HG03565 (cell line): Measurements from ENCODE around the gene ASPHD2.
"Not testable (repeated sequence)": the region's sequence is repeated elsewhere in the genome, so short reads cannot be mapped to it uniquely, and the experiment has no call there.

Source experiments
- ATAC-seq: cut with Tn5 transposase; IDR thresholded peaks from one replicate; pipeline ENCODE4 v1.9.1; 2021; ENCODE audit warnings: mild to moderate bottlenecking, moderate library complexity; ENCODE audit not compliant: unreplicated experiment

ASPHD2 gene, protein sequence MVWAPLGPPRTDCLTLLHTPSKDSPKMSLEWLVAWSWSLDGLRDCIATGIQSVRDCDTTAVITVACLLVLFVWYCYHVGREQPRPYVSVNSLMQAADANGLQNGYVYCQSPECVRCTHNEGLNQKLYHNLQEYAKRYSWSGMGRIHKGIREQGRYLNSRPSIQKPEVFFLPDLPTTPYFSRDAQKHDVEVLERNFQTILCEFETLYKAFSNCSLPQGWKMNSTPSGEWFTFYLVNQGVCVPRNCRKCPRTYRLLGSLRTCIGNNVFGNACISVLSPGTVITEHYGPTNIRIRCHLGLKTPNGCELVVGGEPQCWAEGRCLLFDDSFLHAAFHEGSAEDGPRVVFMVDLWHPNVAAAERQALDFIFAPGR

DNA sequence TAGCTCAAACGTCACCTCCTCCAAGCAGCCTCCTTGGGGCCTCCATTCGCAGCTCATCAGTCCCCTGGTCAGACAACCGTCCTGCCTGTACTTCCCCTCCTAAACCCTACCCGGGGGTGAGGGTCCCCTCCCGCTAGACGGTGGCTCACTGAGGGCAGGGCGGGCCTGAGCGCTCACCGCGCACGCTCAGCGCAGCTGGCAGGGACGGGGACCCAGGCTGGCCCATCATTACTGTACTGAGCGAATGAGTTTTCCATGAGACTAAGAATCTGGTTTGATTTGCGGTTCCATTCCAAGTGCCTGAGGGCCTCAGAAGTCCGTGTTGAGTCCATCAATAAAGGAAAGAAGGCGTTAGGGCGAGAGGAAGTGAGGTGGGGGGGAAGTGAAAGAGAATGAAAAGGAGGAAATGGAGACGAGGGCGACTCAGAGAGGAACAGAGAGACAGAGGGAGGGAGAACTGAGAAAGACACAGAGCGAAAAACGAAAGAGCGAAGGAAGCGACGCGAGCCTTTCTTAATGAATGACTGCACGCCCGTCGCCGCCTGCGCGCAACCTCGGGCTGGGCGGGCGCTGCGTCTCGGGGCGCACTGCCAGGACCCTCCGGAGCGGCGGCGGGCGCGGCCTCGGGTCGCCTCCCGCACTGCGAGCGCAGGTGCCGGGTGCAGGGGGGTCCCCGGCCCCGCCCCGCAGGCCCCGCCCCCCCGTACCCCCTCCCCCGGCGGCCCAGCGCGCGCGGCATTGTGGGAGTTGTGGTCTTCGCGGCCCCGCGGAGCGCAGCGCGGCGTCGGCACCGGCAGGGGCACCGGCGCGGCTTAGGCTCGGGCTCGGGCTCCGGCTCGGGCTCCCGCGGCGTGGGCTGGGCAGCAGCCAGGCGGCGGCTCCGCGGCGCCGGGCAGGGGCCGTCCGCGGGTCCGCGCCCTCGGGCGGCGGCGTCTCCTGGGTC lies at the start of gene ASPHD2:
TSS of gene ASPHD2 (plus strand) at position 746 of the 943 bp plus-strand sequence. CDS start 4,356 bp downstream, outside the sequence.
- peak; percentile 57 for ATAC-seq

DNA sequence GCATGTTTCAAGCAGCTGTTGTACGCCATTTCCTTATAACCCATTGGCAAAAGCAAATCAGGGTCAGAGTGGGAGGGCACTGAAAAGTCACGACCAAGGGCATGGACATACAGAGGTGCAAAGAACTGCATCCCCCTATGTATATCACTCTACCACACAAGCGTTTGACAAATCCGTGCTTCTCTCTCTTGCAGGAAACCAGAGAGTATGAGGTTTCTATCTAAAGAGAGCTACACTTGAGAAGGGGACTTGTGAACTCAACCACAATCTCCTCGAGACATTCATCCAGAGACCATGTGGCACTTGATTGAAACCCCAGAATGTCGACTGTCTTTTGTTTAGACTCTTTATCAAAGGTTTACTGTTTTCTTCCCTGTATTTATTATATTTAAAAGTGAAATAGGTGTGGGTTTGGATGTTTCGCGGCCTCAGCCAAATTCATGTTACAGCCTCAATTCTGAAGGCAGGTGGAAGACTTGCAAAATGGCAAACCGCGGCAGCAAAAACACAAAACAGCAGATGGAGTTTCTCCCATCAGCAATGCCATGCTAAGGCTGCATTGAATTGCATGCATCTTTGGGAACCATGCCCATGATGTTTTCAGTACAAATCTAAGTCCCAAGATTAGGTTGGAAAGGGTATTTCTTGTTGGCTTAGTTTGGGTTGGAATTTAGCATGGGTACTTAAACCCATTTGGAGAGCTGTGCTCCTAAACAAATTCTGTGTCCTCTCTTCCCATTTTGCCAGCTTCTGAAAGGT lies 48.8 kb upstream of the ASPHD2 start:
- ATAC-seq, result no peak

DNA sequence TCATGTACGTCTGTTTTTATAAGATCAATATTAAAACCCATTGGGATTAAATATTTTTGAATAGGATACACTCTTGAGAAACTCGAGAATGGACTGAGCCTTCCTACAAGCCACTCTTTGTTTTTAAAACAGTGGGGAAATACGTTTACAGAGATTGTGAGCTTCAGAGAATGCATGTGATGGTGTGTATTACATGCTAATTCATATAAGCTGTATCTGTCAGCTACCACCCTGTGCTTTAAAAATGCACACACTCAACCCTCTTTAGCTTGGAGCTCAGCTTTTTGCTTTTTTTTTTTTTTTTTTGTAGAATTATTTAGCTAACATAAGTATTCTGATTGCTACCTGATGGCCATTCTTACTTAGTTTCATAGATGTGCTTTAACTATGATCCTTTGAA lies 46.3 kb upstream of the ASPHD2 start:
- no peak for ATAC-seq

DNA sequence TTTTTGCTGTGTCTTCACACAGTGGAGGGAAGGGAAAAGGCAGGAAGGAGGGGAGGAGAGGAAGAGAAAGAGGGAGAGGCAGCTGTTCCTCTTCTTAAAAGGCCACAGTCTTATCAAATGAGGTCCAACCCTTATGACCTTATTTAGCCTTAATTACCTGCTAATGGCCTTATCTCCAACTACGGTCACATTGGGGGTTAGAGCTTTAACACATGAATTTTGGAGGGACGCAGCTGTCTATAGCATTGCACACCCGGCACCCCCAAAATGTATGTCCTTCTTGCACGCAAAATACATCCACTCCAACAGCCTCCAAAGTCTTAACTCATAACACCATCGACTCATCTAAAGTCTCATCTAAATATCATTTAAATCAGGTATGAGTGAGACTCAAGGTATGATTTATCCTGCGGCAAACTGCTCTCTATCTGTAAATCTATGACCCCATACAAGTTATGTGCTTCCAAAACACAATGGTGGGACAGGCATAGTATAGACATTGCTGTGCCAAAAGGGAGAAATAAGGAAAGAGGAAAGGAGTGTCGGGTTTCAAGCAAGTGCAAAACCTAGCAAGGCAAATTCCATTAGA lies 45.0 kb upstream of the ASPHD2 start:
- ATAC-seq, result no peak

DNA sequence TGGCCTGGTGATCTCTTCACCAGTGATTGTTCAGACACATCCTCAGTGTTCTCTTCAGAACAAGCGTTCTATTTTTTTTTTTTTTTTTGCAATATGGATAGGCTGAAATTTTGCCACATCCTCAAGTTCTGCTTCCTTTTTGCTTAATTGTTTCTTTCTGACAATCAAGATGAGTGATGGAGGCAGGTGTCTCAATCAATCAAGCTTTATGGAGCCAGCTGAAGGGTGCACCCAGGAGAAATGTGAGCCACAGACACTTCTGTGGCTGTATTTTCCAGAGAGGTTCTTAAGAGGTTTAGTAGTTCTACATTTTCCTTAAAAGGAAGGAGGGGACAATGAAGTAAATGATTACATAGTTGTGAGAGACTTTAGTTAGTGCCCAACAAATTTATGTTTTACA lies 43.9 kb upstream of the ASPHD2 start:
- no peak for ATAC-seq

DNA sequence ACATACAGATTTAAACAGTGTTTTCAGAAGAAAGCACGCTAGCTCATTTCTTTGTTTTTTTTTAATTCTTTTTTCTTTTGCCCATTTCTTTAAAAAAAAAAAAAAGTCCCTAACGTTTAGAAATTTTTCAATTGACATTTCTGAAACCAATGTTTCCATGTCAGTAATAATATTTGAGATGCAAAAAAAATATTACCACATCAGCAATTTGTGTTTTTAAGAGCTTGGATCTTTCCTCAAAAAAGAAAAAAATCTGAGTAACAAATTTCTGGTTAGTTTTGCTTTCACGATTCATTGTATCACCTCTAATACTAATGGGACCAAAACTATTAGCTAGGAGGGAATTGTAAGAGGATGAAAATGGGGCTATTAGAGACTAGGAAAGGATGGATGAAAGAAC lies 39.9 kb upstream of the ASPHD2 start:
- ATAC-seq, result no peak

DNA sequence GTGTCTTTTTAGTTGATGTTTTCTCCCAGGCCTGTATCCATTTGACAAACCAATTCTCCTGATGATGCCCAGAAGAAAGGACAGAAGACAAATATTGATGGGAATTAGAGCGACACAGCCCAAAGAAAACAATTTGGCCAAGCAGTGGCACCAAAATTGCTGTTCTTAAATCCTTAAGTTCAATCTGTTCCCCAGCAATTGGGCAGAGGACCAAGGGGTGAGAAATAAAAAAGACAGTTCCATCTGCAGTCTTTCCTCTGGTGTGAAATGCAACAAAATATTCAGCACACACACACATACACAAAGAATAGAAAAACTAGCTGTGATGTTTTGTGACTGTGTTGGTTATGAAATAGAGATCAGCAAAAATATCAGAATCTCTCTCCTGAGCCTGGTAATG lies 38.0 kb upstream of the ASPHD2 start:
- no peak for ATAC-seq

DNA sequence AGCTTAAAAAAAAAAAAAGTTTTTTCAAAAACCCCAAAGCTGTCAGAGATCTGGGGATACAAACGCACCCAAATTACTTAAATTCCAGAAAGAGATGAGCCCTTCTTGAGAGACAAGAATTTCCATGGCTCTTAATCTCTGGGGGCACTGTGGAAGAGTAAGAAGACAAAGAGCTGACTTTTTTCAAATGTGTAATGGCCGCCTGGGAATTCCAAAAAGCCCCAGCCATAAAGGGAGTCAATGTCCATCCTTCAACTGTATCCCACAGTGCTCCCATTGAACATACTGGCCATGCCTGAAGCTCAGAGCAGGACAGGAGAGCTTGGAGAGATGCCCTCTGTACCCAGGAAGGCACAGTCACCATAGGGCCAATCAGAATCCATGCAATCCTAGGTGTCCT lies 37.4 kb upstream of the ASPHD2 start:
- no peak for ATAC-seq

DNA sequence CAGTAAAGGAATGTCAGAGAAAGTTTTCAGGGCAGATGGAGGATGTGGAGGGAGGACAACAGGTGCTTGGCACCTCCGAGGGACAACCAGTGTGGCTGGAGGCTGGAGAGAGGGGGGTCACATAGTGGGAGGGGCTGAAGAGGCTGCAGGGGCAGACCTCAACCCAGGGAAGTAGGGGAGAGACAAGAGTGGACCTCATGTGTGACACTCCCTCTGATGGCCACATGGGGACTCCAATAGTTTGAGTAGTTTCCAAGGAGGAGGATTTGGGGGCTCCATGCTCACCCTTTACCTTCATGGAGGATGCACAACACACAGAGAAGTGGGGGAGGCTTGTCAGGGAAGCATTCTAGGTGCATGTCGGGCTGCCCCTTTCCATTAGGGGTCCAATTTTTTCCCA lies 35.1 kb upstream of the ASPHD2 start:
- no peak for ATAC-seq

DNA sequence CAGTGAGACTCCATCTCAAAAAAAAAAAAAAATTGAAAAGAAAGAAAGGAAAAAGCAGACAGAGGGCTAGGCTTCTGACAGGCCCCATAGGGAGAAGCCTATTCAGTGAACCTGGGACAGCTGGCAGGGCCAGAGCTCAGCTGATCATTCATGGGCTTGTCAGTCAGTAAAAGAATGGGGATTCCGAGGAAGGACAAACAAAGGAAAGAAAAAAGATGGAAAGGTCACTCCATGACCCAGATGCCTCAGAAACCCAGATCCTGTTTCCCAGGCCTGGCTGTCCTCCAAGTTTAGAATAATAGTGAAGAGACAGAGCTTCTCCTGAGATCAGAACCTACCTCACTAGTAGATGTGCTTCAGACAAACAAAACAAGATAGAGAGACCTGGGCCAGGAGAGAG lies 34.3 kb upstream of the ASPHD2 start:
- no peak for ATAC-seq

DNA sequence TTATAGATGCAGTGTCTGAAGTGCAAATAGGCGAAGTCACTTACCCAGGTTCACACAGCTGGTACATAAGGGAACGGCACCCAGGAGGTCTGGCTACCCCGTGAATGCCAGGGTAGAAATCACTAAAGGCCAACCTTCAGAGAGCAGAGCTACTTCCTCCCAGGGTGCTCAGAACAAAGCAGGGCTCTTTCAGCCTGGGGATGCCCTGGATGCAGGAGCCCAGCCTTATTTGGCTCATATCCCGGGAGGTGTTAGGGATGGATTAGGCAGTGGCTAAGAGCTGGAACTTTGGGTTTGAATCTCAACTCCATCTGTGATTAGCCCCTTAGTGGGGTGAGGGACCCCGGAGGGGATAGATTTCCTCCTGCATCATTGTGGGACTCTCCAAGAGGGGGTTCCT lies 33.1 kb upstream of the ASPHD2 start:
- no peak for ATAC-seq

DNA sequence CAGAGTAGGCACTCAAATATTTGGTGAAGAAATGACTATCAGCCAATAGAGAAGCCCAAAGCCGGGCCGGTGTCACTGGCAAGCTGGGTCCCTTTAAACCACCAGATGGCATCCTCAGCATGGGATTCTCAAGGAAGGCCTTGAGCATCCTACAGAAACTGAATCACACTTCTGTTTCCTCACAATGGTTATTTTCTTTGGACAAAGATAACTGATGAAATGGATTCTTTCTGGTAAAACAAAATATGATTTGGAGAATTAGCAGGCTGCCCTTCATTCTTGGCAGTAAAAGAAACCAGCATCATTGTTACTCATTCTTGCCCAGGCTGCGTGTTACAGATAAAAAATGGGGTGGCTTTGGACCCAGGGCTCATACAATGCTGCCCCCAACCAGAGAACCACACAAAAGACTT lies 30.3 kb upstream of the ASPHD2 start:
- no peak for ATAC-seq

DNA sequence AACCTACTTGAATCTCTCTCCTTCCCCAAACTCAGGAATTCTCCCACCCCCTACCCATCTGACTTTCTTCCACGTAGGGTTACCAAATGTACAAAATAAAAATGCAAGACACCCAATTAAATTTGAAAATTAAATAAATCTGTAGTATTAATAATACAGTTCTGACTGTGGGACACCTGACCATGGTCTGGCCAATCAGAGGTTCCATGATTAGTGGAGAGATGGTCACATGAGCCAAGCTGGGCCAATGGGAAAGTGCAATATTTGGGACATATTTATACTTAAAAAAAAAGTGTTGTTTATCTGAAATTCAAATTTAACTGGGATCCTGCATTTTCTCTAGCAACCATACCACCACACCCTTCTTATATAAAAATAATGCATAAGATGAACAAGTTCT lies 29.8 kb upstream of the ASPHD2 start:
- no peak for ATAC-seq

DNA sequence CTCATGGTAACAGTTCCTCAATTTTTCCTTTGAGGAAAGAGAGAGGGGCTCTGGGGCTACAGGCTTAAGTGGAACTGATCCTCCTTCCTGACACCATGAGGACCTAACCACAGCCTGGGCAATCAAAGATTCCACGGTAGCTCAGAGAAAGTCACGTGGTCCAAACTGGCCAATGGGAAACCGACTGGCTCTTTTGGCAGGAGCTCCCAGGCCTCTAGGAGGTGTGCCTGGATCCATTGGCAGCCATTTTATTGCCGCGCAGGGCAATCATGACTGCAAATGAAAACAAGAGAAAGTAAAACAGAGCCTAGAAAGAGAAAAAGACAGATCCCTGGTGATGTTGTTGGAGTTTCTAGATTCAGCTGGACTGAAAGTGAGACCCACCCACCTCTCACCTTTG lies 27.3 kb upstream of the ASPHD2 start:
- no peak for ATAC-seq

DNA sequence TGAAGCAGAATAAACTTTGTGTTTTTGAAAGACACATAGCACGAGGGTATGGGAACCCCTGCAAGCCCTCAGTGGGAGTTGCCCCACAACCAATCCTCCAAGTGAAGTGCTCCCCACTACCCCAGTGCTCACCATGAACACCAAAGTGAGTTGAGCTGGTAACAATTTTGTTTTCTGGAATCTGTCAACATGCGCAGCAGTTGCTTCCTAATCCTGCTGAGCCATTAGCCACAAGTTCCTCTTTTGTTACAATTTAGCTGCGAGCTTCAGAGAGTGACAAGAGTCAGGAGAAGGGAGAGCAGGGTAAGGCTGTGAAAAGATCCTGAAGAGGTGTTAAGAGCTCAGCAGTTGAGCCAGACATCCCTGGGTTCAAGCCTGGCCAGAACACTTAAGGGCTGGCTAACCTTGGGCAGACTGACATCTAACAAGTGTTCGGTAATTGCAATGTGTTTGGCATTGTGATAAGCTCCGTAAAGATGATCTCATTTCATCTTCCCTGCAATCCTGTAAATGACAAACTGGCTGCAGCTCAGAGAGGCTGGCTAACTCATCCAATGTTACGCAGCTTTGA lies 24.1 kb upstream of the ASPHD2 start:
- no peak for ATAC-seq

DNA sequence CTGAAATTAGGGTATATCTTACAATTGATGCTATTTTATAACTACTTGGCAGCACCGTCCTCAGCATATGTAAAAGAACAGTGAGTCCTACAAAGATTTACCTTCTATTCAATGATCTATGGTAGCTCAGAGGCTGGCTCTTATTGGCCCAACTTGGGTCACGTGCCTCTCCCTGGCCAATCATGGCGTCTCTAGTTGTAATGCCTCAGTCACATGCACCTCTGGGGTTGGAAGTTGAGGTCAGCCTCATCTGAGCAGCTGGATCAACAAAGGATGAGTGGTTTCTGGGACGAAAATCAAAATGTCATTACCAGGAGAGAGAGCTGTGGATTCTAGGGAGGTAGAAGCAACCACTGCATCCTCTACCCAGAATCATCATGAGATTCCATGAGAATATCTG lies 22.9 kb upstream of the ASPHD2 start:
- no peak for ATAC-seq

DNA sequence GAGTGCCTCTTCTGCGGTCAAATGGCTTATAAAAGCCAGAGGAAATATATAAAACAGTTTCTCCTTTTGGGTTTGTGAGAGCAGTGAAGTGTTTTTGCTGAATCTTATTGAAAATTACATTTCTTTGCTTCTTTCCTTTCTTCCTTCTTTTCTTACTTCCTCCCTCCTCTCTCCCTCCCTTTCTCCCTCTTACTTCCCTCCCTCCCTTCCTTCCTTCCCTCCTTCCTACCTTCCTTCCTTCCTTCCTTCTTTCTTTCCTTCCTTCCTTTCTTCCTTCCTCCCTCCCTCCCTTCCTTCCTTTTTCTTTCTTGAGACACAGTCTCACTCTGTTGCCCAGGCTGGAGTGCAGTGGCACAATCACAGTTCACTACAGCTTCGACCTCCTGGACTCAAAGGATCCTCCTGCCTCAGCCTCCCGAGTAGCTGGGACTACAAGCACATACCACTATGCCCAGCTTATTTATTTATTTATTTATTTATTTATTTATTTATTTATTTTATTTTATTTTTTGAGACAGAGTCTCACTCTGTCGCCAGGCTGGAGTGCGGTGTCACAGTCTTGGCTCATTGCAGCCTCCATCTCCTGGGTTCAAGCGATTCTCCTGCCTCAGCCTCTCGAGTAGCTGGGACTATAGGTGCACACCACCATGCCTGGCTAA lies 20.4 kb upstream of the ASPHD2 start:
- not testable (repeated sequence) for ATAC-seq

DNA sequence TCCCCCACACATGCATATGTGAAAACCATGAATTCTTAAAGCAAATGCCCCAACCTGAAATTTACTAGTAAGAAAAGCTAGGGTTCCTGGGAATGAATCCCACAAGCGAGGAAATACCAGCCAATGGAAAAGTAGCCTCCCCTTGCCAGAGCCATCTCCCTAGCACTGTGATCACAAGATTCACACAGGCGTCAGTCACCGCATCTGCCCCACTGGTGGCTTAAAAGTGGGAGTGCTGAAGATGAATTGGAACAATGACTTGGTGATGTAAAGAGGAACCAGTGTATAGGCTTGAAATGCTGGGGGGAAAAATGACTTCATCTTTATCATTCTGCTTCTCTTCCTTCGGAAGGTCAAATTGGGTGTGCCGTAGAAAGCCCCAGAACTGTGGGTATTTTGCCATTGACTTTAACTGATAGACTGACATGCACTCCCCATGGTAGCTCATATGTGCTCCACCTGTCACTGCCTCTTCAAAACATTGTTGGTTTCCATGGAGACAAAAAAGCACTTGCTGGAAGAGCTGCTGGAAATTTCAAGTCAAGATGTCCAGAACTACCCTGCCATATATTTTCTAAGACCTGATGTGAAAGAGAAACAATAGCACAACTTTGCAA lies 19.2 kb upstream of the ASPHD2 start:
- no peak for ATAC-seq

DNA sequence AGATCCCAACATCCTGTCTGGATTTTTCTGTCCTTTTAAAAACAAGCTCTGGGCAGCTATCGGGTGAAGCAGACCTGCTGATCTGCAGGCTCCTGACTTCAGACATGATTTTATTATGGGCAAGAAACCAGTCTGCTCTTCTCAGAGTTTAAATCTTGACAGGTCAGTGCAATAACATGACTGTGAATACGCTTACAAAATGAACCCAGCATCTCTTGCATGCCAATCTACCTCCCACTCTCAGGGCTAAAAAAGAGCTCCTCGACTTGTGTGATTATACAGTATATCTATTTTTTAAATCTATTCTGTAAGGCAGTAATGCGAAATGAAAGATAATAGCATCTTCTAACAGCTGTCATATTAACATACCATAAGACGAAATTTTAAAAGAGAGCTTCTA lies 18.7 kb upstream of the ASPHD2 start:
- no peak for ATAC-seq

DNA sequence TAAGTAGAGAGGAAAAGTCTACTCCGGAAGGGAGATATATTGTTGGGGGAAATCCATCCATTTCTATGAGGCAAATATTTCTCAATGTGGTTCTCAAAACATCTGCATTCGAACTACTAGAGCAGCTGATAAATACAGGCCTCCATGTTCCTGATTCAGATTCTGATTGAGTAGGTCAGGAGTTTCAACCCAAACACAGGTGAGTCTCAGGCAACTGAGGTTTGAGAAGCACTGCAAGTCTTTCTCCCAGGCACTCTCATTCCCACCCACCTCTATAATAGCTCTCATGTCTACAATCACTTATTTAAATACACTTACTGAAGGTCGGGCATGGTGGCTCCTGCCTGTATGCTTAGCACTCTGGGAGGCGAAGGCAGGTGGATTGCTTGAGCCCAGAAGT lies 14.7 kb upstream of the ASPHD2 start:
- no peak for ATAC-seq
